ENCODE measurements around the gene CHRNA7.

The CHRNA7 gene

DNA sequence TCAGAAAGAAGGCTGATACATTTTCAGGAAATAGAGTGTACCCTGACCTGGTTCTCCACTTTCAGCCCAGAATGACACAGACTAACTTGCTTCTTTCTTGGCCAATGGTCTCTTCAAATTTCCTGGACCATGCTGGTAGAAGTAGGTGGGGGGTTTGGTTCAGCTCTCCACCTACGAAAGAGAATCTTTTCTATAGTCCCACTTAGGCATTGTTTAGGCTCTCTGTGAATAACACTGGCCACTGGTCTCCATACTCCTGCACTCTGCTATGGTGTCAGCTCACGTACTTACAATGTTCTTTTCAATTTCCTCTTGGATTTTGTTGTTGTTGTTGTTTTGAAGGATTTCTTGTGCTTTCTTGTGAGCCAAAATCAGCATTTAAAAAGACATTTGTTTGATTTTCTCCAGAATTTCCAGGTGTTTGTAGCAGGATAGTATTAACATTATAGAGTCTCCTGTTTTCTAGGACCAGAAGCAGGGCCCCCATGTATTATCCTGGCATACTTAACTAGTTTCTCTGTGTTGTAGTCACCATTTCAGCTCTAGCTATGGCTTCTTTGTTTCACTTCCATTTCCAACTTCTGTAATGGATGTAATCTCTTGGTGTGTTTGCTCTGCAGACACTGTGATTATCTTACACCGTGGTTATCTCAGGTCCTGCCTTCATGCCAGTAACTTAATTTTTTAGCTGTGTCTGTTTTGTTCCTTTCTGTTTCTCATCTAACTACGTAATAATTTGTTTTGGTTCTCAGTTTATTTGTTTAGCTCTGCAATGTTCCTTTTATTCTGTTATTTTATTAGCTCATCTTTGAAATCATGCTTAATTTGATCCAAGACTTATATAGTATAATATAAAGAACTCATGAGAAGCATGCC is 61.4 kb downstream of the CHRNA7 start:
- Histone ChIP-seq H3K9me2 (replicated peaks; ENCODE audit: control insufficient read depth, low read length) (no peaks in the 10 kb centered on the region), H3F3A (ENCODE audit: control insufficient read depth, insufficient read depth) (no peaks in the 10 kb centered on the region), H3K27me3 (ENCODE audit: control insufficient read depth, low read length) (0 out of 2 replicates have a peak, but pooled peaks cover 3% of the 10 kb centered on the region), H3K79me2 (ENCODE audit: control insufficient read depth, low read length) (no peaks in the 10 kb centered on the region), H3K27ac (ENCODE audit: low read depth, low read length) (no peak overlapping the region), H3K4me1 (ENCODE audit: control insufficient read depth, low read length) (no peaks in the 10 kb centered on the region), H3K36me3 (ENCODE audit: control insufficient read depth, low read length) (no peaks in the 10 kb centered on the region), H4K20me1 (ENCODE audit: control insufficient read depth, insufficient read depth, low read depth, low read length) (no peaks in the 10 kb centered on the region), H3K4me3 (ENCODE audit: low read length) (no peak overlapping the region), H3K4me2 (ENCODE audit: low read length) (no peak overlapping the region), H3K9me3 (ENCODE audit: control insufficient read depth, insufficient read depth, low read length) (no peaks in the 10 kb centered on the region)
- TF ChIP-seq EZH2phosphoT487 (IDR thresholded peaks at IDR 0.05; ENCODE audit: borderline replicate concordance, low read length) (no peak), CTCF (IDR thresholded peaks at IDR 0.05; ENCODE audit: low read depth, low read length, poor library complexity, severe bottlenecking) (no peak)

DNA sequence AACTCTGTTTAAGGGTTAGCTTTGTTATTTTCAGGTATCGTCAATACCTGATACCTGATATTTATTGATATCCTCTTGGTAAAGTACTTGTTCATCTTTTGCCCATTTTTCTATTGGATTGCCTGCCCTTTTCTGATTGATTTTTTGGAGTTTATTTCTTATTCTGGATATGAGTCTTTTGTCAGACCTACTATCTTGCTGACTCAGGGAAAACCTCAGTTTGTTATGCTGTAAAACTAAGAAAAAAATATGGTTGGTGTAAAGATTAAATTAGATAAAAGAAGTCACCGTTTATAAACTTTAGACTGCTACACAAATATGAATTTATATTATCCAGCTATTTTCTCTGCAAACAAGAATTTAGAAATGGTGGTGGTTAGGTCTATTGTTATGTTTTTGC is 65.9 kb downstream of the CHRNA7 start:
- H3K4me2 ChIP-seq (ENCODE audit: low read length) = no peak overlapping the region
- no peaks in the 10 kb centered on the region for H3K4me1 ChIP-seq (ENCODE audit: control insufficient read depth, low read length)
- peaks cover 16% of the 10 kb centered on the region for H3K27me3 ChIP-seq (ENCODE audit: control insufficient read depth, low read length)
- no peak overlapping the region for H3K4me3 ChIP-seq (ENCODE audit: low read length)
- no peaks in the 10 kb centered on the region for H3K79me2 ChIP-seq (ENCODE audit: control insufficient read depth, low read length)
- TF ChIP-seq CTCF (IDR thresholded peaks at IDR 0.05; ENCODE audit: low read depth, low read length, poor library complexity, severe bottlenecking) = no peak
- TF ChIP-seq EZH2phosphoT487 (IDR thresholded peaks at IDR 0.05; ENCODE audit: borderline replicate concordance, low read length) = no peak
- H3K9me3 ChIP-seq (ENCODE audit: control insufficient read depth, insufficient read depth, low read length) = no peaks in the 10 kb centered on the region
- no peak overlapping the region for H3K27ac ChIP-seq (ENCODE audit: low read depth, low read length)
- no peaks in the 10 kb centered on the region for H3K9me2 ChIP-seq (replicated peaks; ENCODE audit: control insufficient read depth, low read length)
- no peaks in the 10 kb centered on the region for H4K20me1 ChIP-seq (ENCODE audit: control insufficient read depth, insufficient read depth, low read depth, low read length)
- H3K36me3 ChIP-seq (ENCODE audit: control insufficient read depth, low read length) = no peaks in the 10 kb centered on the region
- no peaks in the 10 kb centered on the region for H3F3A ChIP-seq (ENCODE audit: control insufficient read depth, insufficient read depth)

DNA sequence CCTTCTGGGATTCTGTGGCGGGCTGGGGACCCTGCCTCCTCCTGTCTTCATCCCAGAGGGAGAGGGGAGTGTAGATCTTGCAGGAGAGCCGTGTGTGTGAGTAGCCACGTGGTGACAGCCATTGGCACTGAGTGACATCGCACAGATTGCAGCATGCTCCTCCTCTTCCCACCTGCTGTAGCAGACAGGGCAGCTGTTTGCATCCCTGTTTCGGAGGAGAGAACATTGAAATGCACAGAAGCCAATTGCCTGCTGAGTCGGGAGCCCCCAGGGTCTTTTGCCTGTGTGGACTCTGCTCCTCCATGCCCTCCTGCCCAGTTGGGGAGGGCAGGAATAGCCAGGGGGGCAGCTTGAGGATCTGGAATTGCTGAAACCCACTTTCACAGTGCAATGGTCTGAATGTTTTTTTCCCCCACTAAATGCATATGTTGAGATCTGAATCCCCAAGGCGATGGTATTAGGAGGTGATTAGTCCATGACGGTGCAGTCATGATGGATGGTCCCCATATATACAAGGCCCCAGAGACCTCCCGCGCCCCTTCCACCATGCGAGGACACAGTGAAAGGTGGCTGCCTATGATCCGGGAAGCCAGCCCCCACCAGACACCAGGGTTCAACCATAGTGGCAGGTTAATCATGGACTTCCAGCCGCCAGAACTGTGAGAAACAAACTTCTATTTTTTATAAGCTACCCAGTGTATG is 66.8 kb downstream of the CHRNA7 start:
- no peaks in the 10 kb centered on the region for H4K20me1 ChIP-seq (ENCODE audit: control insufficient read depth, insufficient read depth, low read depth, low read length)
- H3K36me3 ChIP-seq (ENCODE audit: control insufficient read depth, low read length) = no peaks in the 10 kb centered on the region
- H3F3A ChIP-seq (ENCODE audit: control insufficient read depth, insufficient read depth) = no peaks in the 10 kb centered on the region
- no peaks in the 10 kb centered on the region for H3K9me2 ChIP-seq (replicated peaks; ENCODE audit: control insufficient read depth, low read length)
- H3K27ac ChIP-seq (ENCODE audit: low read depth, low read length) = no peak overlapping the region
- H3K79me2 ChIP-seq (ENCODE audit: control insufficient read depth, low read length) = no peaks in the 10 kb centered on the region
- H3K4me3 ChIP-seq (ENCODE audit: low read length) = no peak overlapping the region
- no peak overlapping the region for H3K4me2 ChIP-seq (ENCODE audit: low read length)
- H3K4me1 ChIP-seq (ENCODE audit: control insufficient read depth, low read length) = no peaks in the 10 kb centered on the region
- TF ChIP-seq CTCF (IDR thresholded peaks at IDR 0.05; ENCODE audit: low read depth, low read length, poor library complexity, severe bottlenecking) = no peak
- TF ChIP-seq EZH2phosphoT487 (IDR thresholded peaks at IDR 0.05; ENCODE audit: borderline replicate concordance, low read length) = no peak
- peaks cover 16% of the 10 kb centered on the region for H3K27me3 ChIP-seq (ENCODE audit: control insufficient read depth, low read length)
- no peaks in the 10 kb centered on the region for H3K9me3 ChIP-seq (ENCODE audit: control insufficient read depth, insufficient read depth, low read length)
